GM21528 (cell line): ENCODE measurements around the gene GANC.

Experiments used
- ATAC-seq: cut with Tn5 transposase; IDR thresholded peaks from one replicate; pipeline ENCODE4 v1.9.1; 2021; ENCODE audit warnings: mild to moderate bottlenecking, moderate library complexity; ENCODE audit not compliant: unreplicated experiment, low FRiP score

The GANC gene

GRCh38 chr15:42338500-42338899 is 65.5 kb downstream of the GANC start:
- no peak for ATAC-seq

- ATAC-seq: no peak
Measured at GRCh38 chr15:42343596-42344232, 70.7 kb downstream of the GANC start.

- no peak for ATAC-seq
Measured at GRCh38 chr15:42344763-42345162, 71.8 kb downstream of the GANC start.

- ATAC-seq: no peak
Measured at GRCh38 chr15:42345504-42345903, 72.5 kb downstream of the GANC start.

DNA sequence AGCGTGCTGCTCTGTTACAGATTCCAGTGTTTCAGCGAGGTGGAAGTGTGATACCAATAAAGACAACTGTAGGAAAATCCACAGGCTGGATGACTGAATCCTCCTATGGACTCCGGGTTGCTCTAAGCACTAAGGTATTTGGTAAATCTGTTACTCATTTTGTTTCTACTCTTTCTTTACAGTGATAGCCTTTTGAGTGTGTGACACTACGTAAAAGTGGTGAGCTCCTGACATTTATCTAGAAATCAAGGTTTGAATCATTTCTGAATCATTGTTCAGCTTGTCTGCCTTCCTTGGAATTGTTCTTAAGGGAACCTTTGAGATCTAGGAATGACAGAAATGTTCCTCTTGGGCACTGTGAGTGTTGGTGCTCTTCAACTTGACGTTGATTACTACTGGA is 75.1 kb downstream of the GANC start:
- ATAC-seq: no peak

- ATAC-seq: no peak
Measured at GRCh38 chr15:42349186-42349585, 76.2 kb downstream of the GANC start.

DNA sequence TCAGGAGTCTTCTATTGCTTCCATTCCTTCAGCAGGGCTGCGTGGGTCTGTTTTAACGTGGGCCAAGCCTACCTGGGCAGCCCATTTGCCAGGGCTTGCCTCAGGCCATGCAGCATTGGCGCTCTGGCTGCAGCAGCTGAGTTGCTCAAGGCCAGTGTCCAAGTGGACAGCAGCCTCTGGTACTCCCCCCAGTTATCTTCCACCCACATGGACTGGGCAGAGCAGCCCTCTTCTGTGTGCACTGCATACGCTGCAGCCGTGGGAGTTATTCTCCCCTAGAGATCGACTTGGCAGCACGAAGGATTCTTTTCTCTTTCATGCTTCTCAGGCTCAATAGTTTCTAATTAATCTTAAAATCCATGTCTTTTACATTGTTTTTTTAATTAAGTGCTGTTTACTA is 79.4 kb downstream of the GANC start:
- no peak for ATAC-seq

- ATAC-seq: no peak
Measured at GRCh38 chr15:42353061-42353460, 80.1 kb downstream of the GANC start.

GRCh38 chr15:42354824-42355223 is 81.8 kb downstream of the GANC start:
- no peak for ATAC-seq

DNA sequence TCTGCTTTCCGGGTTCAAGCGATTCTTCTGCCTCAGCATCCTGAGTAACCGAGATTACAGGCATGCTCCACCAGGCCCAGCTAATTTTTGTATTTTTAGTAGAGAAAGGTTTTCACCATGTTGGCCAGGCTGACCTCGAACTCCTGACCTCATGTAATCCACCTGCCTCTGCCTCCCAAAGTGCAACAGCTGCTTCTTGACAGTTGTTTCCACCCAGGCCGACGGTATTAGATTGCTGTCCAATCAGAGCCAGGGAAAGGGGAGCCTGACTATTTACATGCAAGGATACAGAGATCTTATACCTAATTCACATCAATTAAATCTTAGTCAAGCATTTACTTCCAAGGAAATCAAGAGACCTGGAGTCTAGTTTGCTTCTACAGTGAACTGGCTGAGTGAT is 82.3 kb downstream of the GANC start:
- ATAC-seq: no peak

DNA sequence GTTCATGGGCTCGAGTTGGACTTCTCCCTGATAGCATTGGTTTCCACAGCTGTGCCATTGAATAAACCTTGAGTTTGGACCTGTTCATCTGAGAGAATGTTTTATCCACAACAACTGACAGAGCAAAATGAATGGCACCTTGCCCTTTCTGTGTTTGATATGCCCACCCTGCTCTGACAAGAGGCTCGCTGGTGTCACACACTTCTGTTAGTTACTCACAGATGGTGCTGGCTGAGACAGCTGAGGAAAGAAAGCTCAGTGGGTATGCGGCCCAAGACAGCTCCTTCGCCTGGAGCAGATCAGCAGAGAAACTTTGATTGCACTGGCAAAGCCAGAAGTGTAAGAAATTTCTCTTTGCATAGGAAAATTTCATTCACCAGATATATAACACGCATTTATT is 83.8 kb downstream of the GANC start:
- no peak for ATAC-seq

GRCh38 chr15:42358141-42358540 is 85.1 kb downstream of the GANC start:
- no peak for ATAC-seq

GRCh38 chr15:42359249-42359648 is 86.2 kb downstream of the GANC start, which contains the start of gene CAPN3:
TSS of gene CAPN3 (plus strand) at chr15:42359501. CDS start at chr15:42359806, 305 bp downstream.
- no peak for ATAC-seq

DNA sequence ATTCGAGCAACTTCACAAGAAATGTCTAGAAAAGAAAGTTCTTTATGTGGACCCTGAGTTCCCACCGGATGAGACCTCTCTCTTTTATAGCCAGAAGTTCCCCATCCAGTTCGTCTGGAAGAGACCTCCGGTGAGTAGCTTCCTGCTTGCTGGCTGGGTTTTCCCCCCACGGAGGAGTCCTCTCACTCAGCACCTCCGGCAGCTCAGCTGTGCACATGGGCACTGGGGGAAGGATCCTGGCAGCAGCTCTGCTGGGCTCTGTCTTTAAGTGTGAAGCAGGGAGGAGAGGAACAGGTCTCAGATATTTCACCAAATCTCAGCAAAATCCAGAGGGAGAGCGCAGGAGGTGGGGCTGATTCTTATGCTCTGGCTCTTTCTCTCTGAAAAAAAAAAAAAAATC is 87.0 kb downstream of the GANC start:
- no peak for ATAC-seq

GRCh38 chr15:42360535-42361112 is 87.6 kb downstream of the GANC start:
- no peak for ATAC-seq

- no peak for ATAC-seq
Measured at GRCh38 chr15:42363487-42363886, 90.5 kb downstream of the GANC start.

GRCh38 chr15:42363942-42364341 is 90.9 kb downstream of the GANC start:
- no peak for ATAC-seq

DNA sequence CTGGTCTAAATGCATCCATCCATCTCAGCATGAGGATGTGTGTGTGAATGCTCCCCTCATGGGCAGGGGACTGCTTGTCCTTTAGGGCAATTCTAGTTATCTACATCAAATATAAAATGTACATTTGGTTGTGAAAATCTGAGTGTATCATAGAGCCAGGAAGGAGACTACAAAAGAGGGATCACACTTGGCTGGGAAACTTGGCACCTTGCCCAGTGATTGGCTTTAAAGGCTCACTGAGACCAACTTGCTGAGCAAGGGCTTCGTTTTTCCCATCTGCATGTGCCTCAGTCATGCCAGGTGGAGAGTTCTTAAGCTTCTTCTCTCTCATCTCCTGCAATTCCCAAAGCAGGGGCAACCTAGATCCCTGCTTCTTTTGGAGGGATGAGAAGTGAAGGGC is 91.5 kb downstream of the GANC start:
- ATAC-seq: no peak

DNA sequence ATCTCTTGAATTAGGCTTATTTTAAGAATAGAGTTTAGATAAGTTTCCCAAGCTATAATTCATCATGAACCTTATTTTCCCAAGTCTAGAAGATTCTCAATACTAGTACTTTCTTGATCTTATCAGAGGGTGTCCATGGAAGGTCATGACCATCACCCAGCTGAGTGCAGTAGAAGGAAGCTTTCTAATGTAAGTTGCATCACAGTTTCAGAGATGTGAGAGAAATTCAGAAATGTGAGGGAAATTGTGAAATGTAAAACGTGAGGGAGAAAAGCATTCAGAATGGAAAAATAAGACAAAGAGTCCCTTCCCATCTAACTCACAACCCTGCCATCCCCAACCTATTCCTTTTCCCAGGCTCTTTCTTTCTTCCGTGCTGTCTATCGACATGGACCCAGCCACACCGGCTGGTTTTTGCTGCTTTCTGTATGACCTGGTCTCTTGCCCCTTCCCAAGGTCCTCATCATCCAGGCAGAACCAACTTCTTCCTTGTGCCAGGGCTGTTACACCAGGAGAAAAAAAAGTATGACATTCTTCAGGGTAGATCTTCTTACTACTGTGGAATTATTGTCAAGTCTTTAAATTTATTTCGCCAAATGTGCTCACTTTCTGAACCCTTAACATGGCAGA is 93.0 kb downstream of the GANC start:
- no peak for ATAC-seq

DNA sequence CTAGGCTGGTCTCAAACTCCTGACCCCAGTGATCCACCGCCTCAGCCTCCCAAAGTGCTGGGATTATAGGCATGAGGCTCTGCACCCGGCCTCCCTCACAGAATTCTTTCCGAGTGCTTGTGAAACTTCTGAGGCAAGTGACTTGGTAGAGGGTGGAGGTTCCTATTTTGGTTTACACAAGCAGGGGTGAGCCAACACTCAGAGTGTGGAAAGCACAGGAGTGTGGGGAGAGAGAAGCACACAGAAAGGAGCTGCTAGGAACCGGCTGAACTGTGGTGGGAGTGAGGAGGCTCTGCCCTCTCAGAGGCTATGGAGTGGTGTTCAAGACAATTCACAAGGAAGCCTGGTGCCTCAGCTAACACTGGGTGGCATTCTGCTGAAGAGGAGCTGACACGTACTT is 94.0 kb downstream of the GANC start:
- no peak for ATAC-seq

GRCh38 chr15:42368096-42368495 is 95.1 kb downstream of the GANC start:
- ATAC-seq: no peak

GRCh38 chr15:42371096-42371495 is 98.1 kb downstream of the GANC start:
- no peak for ATAC-seq
